Spleen (tissue), 11 donors: ENCODE measurements around the gene MACC1. TPM values are rescaled to one million over a fixed set of nuclear protein-coding genes. Genes with fewer than 3 reads are reported as not detected.
A peak's percentile ranks its signal among the peaks of the same experiment; 100 is the strongest.

Experiments
- DNase-seq: peaks from one replicate; pipeline ENCODE4 v3.0.0-alpha.2; 2020
- H3K27ac ChIP-seq, 8 donors: fragments of 200-600 bp; sonication (generic) in 7 of 8; 1 replicate in 4 of 8; 2 replicates in 4 of 8; pipeline versions ENCODE4 v1.5.0 to v1.8.0; 2016 to 2021; ENCODE audit warnings: inconsistent platforms in 4 of 8, mild to moderate bottlenecking in 4 of 8, moderate library complexity in 1 of 8
- H3K27me3 ChIP-seq, 7 donors: fragments of 200-600 bp; sonication (generic) in 6 of 7; replicated peaks in 1 of 7; 1 replicate in 4 of 7; 2 replicates in 3 of 7; pipeline versions ENCODE4 v1.5.0 to v1.8.0; 2016 to 2021; ENCODE audit warnings: inconsistent platforms in 3 of 7, mild to moderate bottlenecking in 1 of 7
- H3K36me3 ChIP-seq, 6 donors: fragments of 200-600 bp; sonication (generic) in 5 of 6; 1 replicate in 4 of 6; 2 replicates in 2 of 6; pipeline versions ENCODE4 v1.5.0 to v1.8.0; 2016 to 2021; ENCODE audit warnings: inconsistent platforms in 2 of 6
- H3K4me1 ChIP-seq, 6 donors: fragments of 200-600 bp; sonication (generic) in 5 of 6; 1 replicate in 3 of 6; 2 replicates in 3 of 6; pipeline versions ENCODE4 v1.5.0 to v1.8.0; 2016 to 2021; ENCODE audit warnings: inconsistent platforms in 3 of 6
- H3K4me3 ChIP-seq, 8 donors: fragments of 200-600 bp; sonication (generic) in 7 of 8; 1 replicate in 4 of 8; 2 replicates in 4 of 8; pipeline versions ENCODE4 v1.5.0 to v1.8.0; 2016 to 2021; ENCODE audit warnings: inconsistent platforms in 4 of 8, mild to moderate bottlenecking in 4 of 8, moderate library complexity in 2 of 8
- H3K9me3 ChIP-seq, 8 donors: fragments of 200-600 bp; sonication (generic) in 7 of 8; 1 replicate in 4 of 8; 2 replicates in 4 of 8; pipeline versions ENCODE4 v1.5.0 to v1.8.0; 2016 to 2021; ENCODE audit warnings: inconsistent platforms in 4 of 8
- POLR2A ChIP-seq, 3 donors: fragments of 450-650 bp; IDR thresholded peaks; one replicate each; pipeline ENCODE4 v1.5.1; 2017; ENCODE audit warnings: antibody characterized with exemption in 3 of 3, mild to moderate bottlenecking in 1 of 3
- POLR2AphosphoS5 ChIP-seq, 3 donors: sonication (generic); formaldehyde crosslinking; IDR thresholded peaks; one replicate each; pipeline ENCODE4 v1.5.1; 2017; ENCODE audit warnings: antibody characterized with exemption in 3 of 3
- WGBS, 5 donors: extraction: QIAGEN DNeasy Blood & Tissue Kit in 3 of 5; methylation state at CpG; one replicate each; pipeline versions ENCODE4 v1.1.5 to v1.1.7; 2013 to 2018; 5-methylcytosine and 5-hydroxymethylcytosine counted together
- intact Hi-C: fragments of 100-400 bp; cut with DNase I; formaldehyde crosslinking; loops from one replicate; pipeline ENCODE4 v1.15.0; 2023; ENCODE audit warnings: low total_unique reads
- polyA plus RNA-seq, 3 donors: library from polyadenylated mRNA; stranded (reverse); fragments of 200-250 nt; gene quantifications; one replicate each; pipeline ENCODE4 v1.2.1, GENCODE V29; 2013
- total RNA-seq, 7 donors: library from RNA; depleted of rRNA in 3 of 7; stranded (reverse); fragments of >200 nt in 3 of 7; fragmentation: NEBNext Ultra II Directional in 4 of 7; extraction: Animal tissue kit (Norgen Biotek cat#: 25700) in 4 of 7; gene quantifications; one replicate each; pipeline versions ENCODE4 v1.1.0 to v1.2.1, GENCODE V29; 2016 to 2021
- TF ChIP-seq, protein P1 (sequence below), 11 experiments: fragments of 200-600 bp in 7 of 11; fragments of 450-650 bp in 4 of 11; sonication (generic) in 4 of 11; IDR thresholded peaks in 8 of 11; conservative IDR thresholded peaks in 3 of 11; 1 replicate in 7 of 11; 2 replicates in 4 of 11; pipeline versions ENCODE4 v1.4.0 to v1.8.0; 2016 to 2021; ENCODE audit warnings: antibody characterized with exemption in 11 of 11, inconsistent platforms in 4 of 11, mild to moderate bottlenecking in 1 of 11
- donor health status: healthy with polysubstance abuse.
- donor health status: DM: no; HTN: no; CAD: no; lungs with moderate emphysema.
- donor health status: DM: no; HTN: no; CAD: no.
- donor health status: Bipolar disorder and iron deficiency.
- donor health status: healthy.
- donor health status: DM: no; HTN: no; CAD: no.
- donor health status: DM: yes; HTN: yes; CAD: no.

The MACC1 gene
- total and polyA plus RNA-seq, 10 donors: 0.83 to 10.6 (median 4.8) TPM

DNA sequence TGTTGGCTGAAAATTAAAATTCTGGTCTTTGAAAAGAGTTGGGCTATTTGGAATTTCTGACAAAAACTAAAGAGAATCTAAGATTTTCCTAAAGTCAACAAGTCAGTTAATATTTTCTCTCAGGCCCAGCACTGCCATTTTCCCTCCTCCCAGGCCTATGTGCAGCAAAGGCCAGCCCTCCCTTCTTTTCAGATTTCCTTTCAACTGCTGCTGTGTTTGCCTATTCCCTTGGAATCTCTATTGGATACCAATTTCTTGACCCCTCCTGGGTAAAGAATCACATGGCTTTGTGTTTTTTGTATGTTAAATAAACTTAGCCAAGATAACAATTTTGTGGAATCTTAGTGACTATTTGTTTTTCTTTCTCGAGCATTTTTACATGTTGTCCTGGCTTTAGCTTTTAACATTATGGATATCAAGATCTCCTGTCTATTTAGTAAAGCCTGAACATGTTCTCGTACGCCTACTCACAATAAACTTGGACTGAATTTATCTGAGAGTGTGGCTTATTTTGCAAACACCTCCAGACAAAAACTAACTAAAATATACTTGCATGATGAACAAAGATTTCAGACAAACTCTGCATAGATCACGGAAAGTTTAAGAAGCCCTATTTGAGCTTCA, 19.9 kb downstream of the MACC1 start:
- intact Hi-C loops: no loop called here
- H3K36me3 ChIP-seq: no peaks in the 10 kb centered on the region
- H3K4me3 ChIP-seq: no peak overlapping the region
- no peak for DNase-seq
- H3K4me1 ChIP-seq: peaks cover 0 to 52% (median 18%) of the 10 kb centered on the region in 6 donors
- no peaks in the 10 kb centered on the region for H3K9me3 ChIP-seq
- TF ChIP-seq, protein P1, sequence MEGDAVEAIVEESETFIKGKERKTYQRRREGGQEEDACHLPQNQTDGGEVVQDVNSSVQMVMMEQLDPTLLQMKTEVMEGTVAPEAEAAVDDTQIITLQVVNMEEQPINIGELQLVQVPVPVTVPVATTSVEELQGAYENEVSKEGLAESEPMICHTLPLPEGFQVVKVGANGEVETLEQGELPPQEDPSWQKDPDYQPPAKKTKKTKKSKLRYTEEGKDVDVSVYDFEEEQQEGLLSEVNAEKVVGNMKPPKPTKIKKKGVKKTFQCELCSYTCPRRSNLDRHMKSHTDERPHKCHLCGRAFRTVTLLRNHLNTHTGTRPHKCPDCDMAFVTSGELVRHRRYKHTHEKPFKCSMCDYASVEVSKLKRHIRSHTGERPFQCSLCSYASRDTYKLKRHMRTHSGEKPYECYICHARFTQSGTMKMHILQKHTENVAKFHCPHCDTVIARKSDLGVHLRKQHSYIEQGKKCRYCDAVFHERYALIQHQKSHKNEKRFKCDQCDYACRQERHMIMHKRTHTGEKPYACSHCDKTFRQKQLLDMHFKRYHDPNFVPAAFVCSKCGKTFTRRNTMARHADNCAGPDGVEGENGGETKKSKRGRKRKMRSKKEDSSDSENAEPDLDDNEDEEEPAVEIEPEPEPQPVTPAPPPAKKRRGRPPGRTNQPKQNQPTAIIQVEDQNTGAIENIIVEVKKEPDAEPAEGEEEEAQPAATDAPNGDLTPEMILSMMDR (IDR thresholded peaks at IDR 0.05 in 8 of 11, conservative IDR thresholded peaks at IDR 0.05 in 3 of 11): no peak
- TF ChIP-seq POLR2A (IDR thresholded peaks at IDR 0.05): no peak
- no peak for TF ChIP-seq POLR2AphosphoS5 (IDR thresholded peaks at IDR 0.05)
- WGBS, 5 donors: 85 to 96% (median 89%) methylated on average over 4 of the region's 4 CpGs
- H3K27ac ChIP-seq: no peak overlapping the region
- H3K27me3 ChIP-seq: no peaks in the 10 kb centered on the region

DNA sequence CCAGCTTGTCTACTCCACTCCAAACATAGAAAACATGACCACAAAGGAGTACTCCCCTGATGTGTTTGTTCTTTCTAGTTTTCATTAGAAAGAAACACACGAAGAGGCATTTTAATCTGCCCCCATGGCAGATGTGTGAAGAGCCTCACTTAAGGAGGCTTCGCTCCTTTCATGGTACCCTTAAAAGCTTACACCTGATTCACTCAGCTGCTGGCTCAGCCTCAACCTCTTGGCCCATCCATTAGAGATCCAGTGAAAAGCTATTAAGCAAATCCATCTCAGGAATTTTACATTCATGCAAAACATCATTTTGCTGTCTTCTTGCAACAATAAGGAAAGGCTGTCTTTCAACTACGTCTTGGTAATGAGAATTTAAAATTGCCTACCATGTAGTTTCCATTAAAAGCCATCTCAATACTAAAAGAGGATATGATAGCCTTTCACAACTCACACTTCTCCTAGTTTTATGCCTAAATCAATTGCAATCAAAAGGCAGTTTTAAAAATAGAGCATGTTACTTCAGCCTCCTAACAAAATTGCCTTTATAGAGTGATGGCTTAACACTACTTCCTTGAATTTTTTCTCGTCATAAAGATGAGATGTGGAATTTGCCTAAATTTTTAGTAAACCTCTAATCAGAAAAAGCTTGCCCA, 22.7 kb downstream of the MACC1 start:
- intact Hi-C loops: no loop called here
- TF ChIP-seq POLR2A (IDR thresholded peaks at IDR 0.05): no peak
- TF ChIP-seq POLR2AphosphoS5 (IDR thresholded peaks at IDR 0.05): no peak
- TF ChIP-seq, protein P1 (IDR thresholded peaks at IDR 0.05 in 8 of 11, conservative IDR thresholded peaks at IDR 0.05 in 3 of 11): no peak
- DNase-seq: no peak
- H3K9me3 ChIP-seq: peaks cover 0 to 7% (median 6%) of the 10 kb centered on the region in 8 donors
- no peak overlapping the region for H3K4me3 ChIP-seq
- WGBS, 5 donors: 62 to 73% (median 70%) methylated on average over 4 of the region's 4 CpGs
- H3K4me1 ChIP-seq: peaks cover 0 to 38% (median 8%) of the 10 kb centered on the region in 6 donors
- no peaks in the 10 kb centered on the region for H3K27me3 ChIP-seq
- no peaks in the 10 kb centered on the region for H3K36me3 ChIP-seq
- H3K27ac ChIP-seq: peak overlapping the region in 5 of 8 donors; percentile 35 to 58 (median 53)

DNA sequence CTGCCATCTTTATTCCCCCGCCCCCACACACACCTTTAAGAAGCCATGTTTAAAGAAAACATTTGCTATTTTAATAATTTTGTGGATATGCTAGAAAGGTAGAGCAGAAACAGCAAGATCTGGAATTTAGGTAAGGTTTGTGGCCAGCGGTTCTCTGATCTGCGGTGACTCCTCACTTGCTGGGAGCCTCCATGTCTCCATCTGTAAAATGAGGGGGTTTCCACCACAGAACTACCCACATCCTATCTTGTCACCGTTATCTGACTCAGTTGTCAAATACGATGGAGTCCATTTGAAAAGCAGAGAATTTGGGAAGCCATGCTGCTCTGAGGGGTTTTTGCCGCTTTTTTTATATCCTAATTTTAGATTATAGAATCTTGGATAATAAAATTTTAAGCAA, 23.3 kb downstream of the MACC1 start:
- no peaks in the 10 kb centered on the region for H3K27me3 ChIP-seq
- 83 to 95% (median 88%) methylated on average over 6 of the region's 6 CpGs for WGBS, 5 donors
- peaks cover 0 to 32% (median 5%) of the 10 kb centered on the region in 6 donors for H3K4me1 ChIP-seq
- intact Hi-C loops: no loop called here
- no peak for DNase-seq
- TF ChIP-seq, protein P1 (IDR thresholded peaks at IDR 0.05 in 8 of 11, conservative IDR thresholded peaks at IDR 0.05 in 3 of 11): no peak
- no peak for TF ChIP-seq POLR2AphosphoS5 (IDR thresholded peaks at IDR 0.05)
- TF ChIP-seq POLR2A (IDR thresholded peaks at IDR 0.05): no peak
- no peak overlapping the region for H3K4me3 ChIP-seq
- no peaks in the 10 kb centered on the region for H3K36me3 ChIP-seq
- peak overlapping the region in 6 of 8 donors; percentile 35 to 58 (median 53) for H3K27ac ChIP-seq
- H3K9me3 ChIP-seq: peaks cover 0 to 13% (median 6%) of the 10 kb centered on the region in 8 donors

DNA sequence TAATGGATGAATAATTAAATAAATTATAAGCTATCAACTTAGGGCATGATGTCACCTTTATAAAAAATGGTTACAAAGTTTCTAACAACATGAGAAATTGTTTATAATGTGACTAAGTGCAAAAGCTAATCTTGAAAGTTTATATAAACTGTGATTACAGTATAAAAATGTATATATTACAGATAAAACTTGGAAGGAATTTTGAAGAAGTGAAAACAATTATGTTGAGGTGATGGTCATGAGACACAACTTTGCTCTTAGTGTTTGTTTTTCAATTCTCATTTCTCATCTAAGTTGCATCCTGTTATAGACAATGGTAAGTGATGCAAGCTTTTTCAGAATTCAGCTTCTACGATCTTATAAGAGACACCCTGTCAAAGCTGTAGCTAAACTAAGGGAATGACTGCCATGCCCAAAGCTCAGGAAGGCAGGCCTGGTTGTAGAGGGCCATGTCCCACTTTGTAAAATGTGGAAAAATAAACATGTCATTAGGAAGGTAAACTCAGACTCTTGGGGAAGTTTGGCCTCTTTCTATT, 23.9 kb downstream of the MACC1 start:
- 26 to 45% (median 33%) methylated on average over 1 of the region's 1 CpG for WGBS, 5 donors
- Histone ChIP-seq H3K27ac (peak overlapping the region in 6 of 8 donors; percentile 35 to 58 (median 53)), H3K9me3 (peaks cover 0 to 14% (median 6%) of the 10 kb centered on the region in 8 donors), H3K27me3 (no peaks in the 10 kb centered on the region), H3K4me1 (peaks cover 0 to 27% (median 5%) of the 10 kb centered on the region in 6 donors), H3K4me3 (no peak overlapping the region), H3K36me3 (no peaks in the 10 kb centered on the region)
- TF ChIP-seq POLR2AphosphoS5 (IDR thresholded peaks at IDR 0.05) (no peak), POLR2A (IDR thresholded peaks at IDR 0.05) (no peak)
- TF ChIP-seq, protein P1 (IDR thresholded peaks at IDR 0.05 in 8 of 11, conservative IDR thresholded peaks at IDR 0.05 in 3 of 11): no peak
- no peak for DNase-seq
- intact Hi-C loops: no loop called here
